ENCODE data around the gene PKP1.

- TF ChIP-seq CTCF (conservative IDR thresholded peaks at IDR 0.05) (no peak), EZH2 (IDR thresholded peaks at IDR 0.05; ENCODE audit: low read depth) (no peak)
Observed at GRCh38 chr1:201334325-201335173, 51.2 kb downstream of the PKP1 start.
